ENCODE data around the gene KCNK16. TPM values are rescaled to one million over a fixed set of nuclear protein-coding genes. Genes with fewer than 3 reads are reported as not detected.
A peak's percentile ranks its signal among the peaks of the same experiment; 100 is the strongest.

KCNK16 gene
- total and polyA plus RNA-seq, 2 donors (not counting 1 experiment from before 2014, with no cell fraction given) = not detected

GRCh38 chr6:39302669-39303424 is 19.7 kb downstream of the KCNK16 start:
- H3K4me2 ChIP-seq (replicated peaks; ENCODE audit: low read depth, low read length, poor library complexity, severe bottlenecking) = peak overlapping the region; percentile 76
- H3K4me3 ChIP-seq (ENCODE audit: control extremely low read depth in 1 of 5, extremely low read depth in 1 of 5, insufficient read depth in 1 of 5, low read depth in 2 of 5, low read length in 4 of 5) = peak overlapping the region in 1 of 5 experiments; percentile 29
- H3K27ac Mint-ChIP-seq = no peak overlapping the region
- no peaks in the 10 kb centered on the region for H3K9me3 Mint-ChIP-seq (ENCODE audit: insufficient read depth)
- DNase-seq = peak; percentile 85
- H4K20me1 ChIP-seq (ENCODE audit: control insufficient read depth, insufficient read depth, low read length, poor library complexity, severe bottlenecking) = no peaks in the 10 kb centered on the region
- H3K9ac ChIP-seq (ENCODE audit: low read length) = peak overlapping the region; percentile 27
- no peaks in the 10 kb centered on the region for H3K36me3 ChIP-seq (replicated peaks in 1 of 2; ENCODE audit: control extremely low read depth in 1 of 2, control insufficient read depth in 1 of 2, extremely low read depth in 1 of 2, insufficient read depth in 2 of 2, low read length in 1 of 2)
- POLR2A ChIA-PET = interaction anchor here (0.8 kb wide), 1 partner anchor 1726 kb away, joined by 4 read pairs; no protein-coding TSS in a partner anchor
- CTCF ChIA-PET = interaction anchor here (0.6 to 11.7 kb wide), 24 partner anchors 8 to 435 kb away, joined by 3 to 241 read pairs (median 4); no protein-coding TSS in a partner anchor
- intact Hi-C loops (cut with micrococcal nuclease) = loop anchor here (1.0 kb wide), 1 partner anchor 330 kb away; no protein-coding TSS in a partner anchor
- WGBS (ENCODE audit: insufficient coverage) = 1% methylated on average over 9 of the region's 11 CpGs
- peaks cover 0 to 4% (median 0%) of the 10 kb centered on the region in 4 experiments for H3K27me3 ChIP-seq (replicated peaks in 1 of 4; ENCODE audit: control extremely low read depth in 1 of 4, control insufficient read depth in 3 of 4, insufficient read depth in 4 of 4, low read length in 3 of 4)
- H3K79me2 ChIP-seq (ENCODE audit: control insufficient read depth, insufficient read depth, low read length) = no peaks in the 10 kb centered on the region
- ATAC-seq (ENCODE audit: low read depth) = peak; percentile 92
- H3K4me3 Mint-ChIP-seq = peak overlapping the region; percentile 74
- H2AFZ ChIP-seq (ENCODE audit: insufficient read depth, low read depth, low read length, poor library complexity, severe bottlenecking) = peak overlapping the region; percentile 81
- H3K4me1 ChIP-seq (ENCODE audit: control insufficient read depth in 2 of 2, insufficient read depth in 2 of 2, low read length in 2 of 2) = peaks cover 4 to 7% of the 10 kb centered on the region in 2 donors
- H3K27ac ChIP-seq (ENCODE audit: low read length in 2 of 2) = no peak overlapping the region
- peaks cover 0 to 5% (median 0%) of the 10 kb centered on the region in 3 donors for H3K9me3 ChIP-seq (ENCODE audit: control extremely low read depth in 1 of 3, control insufficient read depth in 2 of 3, insufficient read depth in 1 of 3, low read length in 2 of 3)
- peaks cover 4% of the 10 kb centered on the region for H3K4me1 Mint-ChIP-seq
- peaks cover 13% of the 10 kb centered on the region for H3K27me3 Mint-ChIP-seq
- TF ChIP-seq, protein P1, sequence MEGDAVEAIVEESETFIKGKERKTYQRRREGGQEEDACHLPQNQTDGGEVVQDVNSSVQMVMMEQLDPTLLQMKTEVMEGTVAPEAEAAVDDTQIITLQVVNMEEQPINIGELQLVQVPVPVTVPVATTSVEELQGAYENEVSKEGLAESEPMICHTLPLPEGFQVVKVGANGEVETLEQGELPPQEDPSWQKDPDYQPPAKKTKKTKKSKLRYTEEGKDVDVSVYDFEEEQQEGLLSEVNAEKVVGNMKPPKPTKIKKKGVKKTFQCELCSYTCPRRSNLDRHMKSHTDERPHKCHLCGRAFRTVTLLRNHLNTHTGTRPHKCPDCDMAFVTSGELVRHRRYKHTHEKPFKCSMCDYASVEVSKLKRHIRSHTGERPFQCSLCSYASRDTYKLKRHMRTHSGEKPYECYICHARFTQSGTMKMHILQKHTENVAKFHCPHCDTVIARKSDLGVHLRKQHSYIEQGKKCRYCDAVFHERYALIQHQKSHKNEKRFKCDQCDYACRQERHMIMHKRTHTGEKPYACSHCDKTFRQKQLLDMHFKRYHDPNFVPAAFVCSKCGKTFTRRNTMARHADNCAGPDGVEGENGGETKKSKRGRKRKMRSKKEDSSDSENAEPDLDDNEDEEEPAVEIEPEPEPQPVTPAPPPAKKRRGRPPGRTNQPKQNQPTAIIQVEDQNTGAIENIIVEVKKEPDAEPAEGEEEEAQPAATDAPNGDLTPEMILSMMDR (IDR thresholded peaks at IDR 0.05) = peak; percentile 85
- no peak for TF ChIP-seq EZH2 (IDR thresholded peaks at IDR 0.05; ENCODE audit: borderline replicate concordance, insufficient read depth, low read depth, low read length, poor library complexity, severe bottlenecking)

- Histone ChIP-seq H3K27me3 (replicated peaks in 1 of 4; ENCODE audit: control extremely low read depth in 1 of 4, control insufficient read depth in 3 of 4, insufficient read depth in 4 of 4, low read length in 3 of 4) (peaks cover 0 to 4% (median 0%) of the 10 kb centered on the region in 4 experiments), H3K9ac (ENCODE audit: low read length) (no peak overlapping the region), H3K4me2 (replicated peaks; ENCODE audit: low read depth, low read length, poor library complexity, severe bottlenecking) (no peak overlapping the region), H3K9me3 (ENCODE audit: control extremely low read depth in 1 of 3, control insufficient read depth in 2 of 3, insufficient read depth in 1 of 3, low read length in 2 of 3) (peaks cover 0 to 5% (median 0%) of the 10 kb centered on the region in 3 donors), H3K36me3 (replicated peaks in 1 of 2; ENCODE audit: control extremely low read depth in 1 of 2, control insufficient read depth in 1 of 2, extremely low read depth in 1 of 2, insufficient read depth in 2 of 2, low read length in 1 of 2) (no peaks in the 10 kb centered on the region), H3K27ac (ENCODE audit: low read length in 2 of 2) (no peak overlapping the region), H3K4me3 (ENCODE audit: control extremely low read depth in 1 of 5, extremely low read depth in 1 of 5, insufficient read depth in 1 of 5, low read depth in 2 of 5, low read length in 4 of 5) (no peak overlapping the region), H3K79me2 (ENCODE audit: control insufficient read depth, insufficient read depth, low read length) (no peaks in the 10 kb centered on the region), H4K20me1 (ENCODE audit: control insufficient read depth, insufficient read depth, low read length, poor library complexity, severe bottlenecking) (no peaks in the 10 kb centered on the region), H2AFZ (ENCODE audit: insufficient read depth, low read depth, low read length, poor library complexity, severe bottlenecking) (no peak overlapping the region), H3K4me1 (ENCODE audit: control insufficient read depth in 2 of 2, insufficient read depth in 2 of 2, low read length in 2 of 2) (peaks cover 4 to 7% of the 10 kb centered on the region in 2 donors)
- H3K4me1 Mint-ChIP-seq = peaks cover 4% of the 10 kb centered on the region
- TF ChIP-seq EZH2 (IDR thresholded peaks at IDR 0.05; ENCODE audit: borderline replicate concordance, insufficient read depth, low read depth, low read length, poor library complexity, severe bottlenecking) = no peak
- TF ChIP-seq, protein P1 (IDR thresholded peaks at IDR 0.05) = no peak
- ChIA-PET CTCF (interaction anchor here (1.1 to 11.7 kb wide), 8 partner anchors 8 to 429 kb away, joined by 3 to 241 read pairs (median 9); no protein-coding TSS in a partner anchor), POLR2A (interaction anchor here (0.8 kb wide), 1 partner anchor 1726 kb away, joined by 4 read pairs; no protein-coding TSS in a partner anchor)
- no peak for ATAC-seq (ENCODE audit: low read depth)
- intact Hi-C loops (cut with micrococcal nuclease) = no loop called here
- peaks cover 10% of the 10 kb centered on the region for H3K27me3 Mint-ChIP-seq
- no peak overlapping the region for H3K4me3 Mint-ChIP-seq
- no peak for DNase-seq
- no peak overlapping the region for H3K27ac Mint-ChIP-seq
- WGBS (ENCODE audit: insufficient coverage) = 92% methylated on average over 2 of the region's 2 CpGs
- H3K9me3 Mint-ChIP-seq (ENCODE audit: insufficient read depth) = no peaks in the 10 kb centered on the region
Observed at GRCh38 chr6:39302011-39302410, 20.5 kb downstream of the KCNK16 start.

Measured in B cell (primary cell).